ENCODE results near the gene FOXK1.
A peak's percentile ranks its signal among the peaks of the same experiment; 100 is the strongest.

Gene FOXK1

GRCh38 chr7:4794591-4795350 lies 112.7 kb downstream of the FOXK1 start:
- no peak overlapping the region for H3K4me3 ChIP-seq (ENCODE audit: low read depth, low read length)
- TF ChIP-seq POLR2A (IDR thresholded peaks at IDR 0.05; ENCODE audit: extremely low read depth, insufficient read length) (no peak), CTCF (IDR thresholded peaks at IDR 0.05; ENCODE audit: low read depth, low read length) (no peak), MYC (IDR thresholded peaks at IDR 0.05; ENCODE audit: low read depth, low read length) (no peak), MAX (IDR thresholded peaks at IDR 0.05; ENCODE audit: low read depth, low read length) (no peak)
- DNase-seq (ENCODE audit: low read depth) = peak; percentile 54

- no peak for DNase-seq (ENCODE audit: low read depth)
- no peak for TF ChIP-seq POLR2A (IDR thresholded peaks at IDR 0.05; ENCODE audit: extremely low read depth, insufficient read length)
- TF ChIP-seq CTCF (IDR thresholded peaks at IDR 0.05; ENCODE audit: low read depth, low read length) = no peak
- TF ChIP-seq MYC (IDR thresholded peaks at IDR 0.05; ENCODE audit: low read depth, low read length) = no peak
- no peak for TF ChIP-seq MAX (IDR thresholded peaks at IDR 0.05; ENCODE audit: low read depth, low read length)
- H3K4me3 ChIP-seq (ENCODE audit: low read depth, low read length) = no peak overlapping the region
Observed at GRCh38 chr7:4796453-4796852, 114.4 kb downstream of the FOXK1 start.

GRCh38 chr7:4797858-4798705 lies 116.0 kb downstream of the FOXK1 start:
- peak; percentile 74 for DNase-seq (ENCODE audit: low read depth)
- no peak overlapping the region for H3K4me3 ChIP-seq (ENCODE audit: low read depth, low read length)
- peak; percentile 94 for TF ChIP-seq MYC (IDR thresholded peaks at IDR 0.05; ENCODE audit: low read depth, low read length)
- TF ChIP-seq POLR2A (IDR thresholded peaks at IDR 0.05; ENCODE audit: extremely low read depth, insufficient read length) = no peak
- TF ChIP-seq CTCF (IDR thresholded peaks at IDR 0.05; ENCODE audit: low read depth, low read length) = peak; percentile 89
- peak; percentile 88 for TF ChIP-seq MAX (IDR thresholded peaks at IDR 0.05; ENCODE audit: low read depth, low read length)

GRCh38 chr7:4798706-4799235 lies 116.7 kb downstream of the FOXK1 start:
- no peak overlapping the region for H3K4me3 ChIP-seq (ENCODE audit: low read depth, low read length)
- no peak for DNase-seq (ENCODE audit: low read depth)
- TF ChIP-seq MYC (IDR thresholded peaks at IDR 0.05; ENCODE audit: low read depth, low read length) (no peak), MAX (IDR thresholded peaks at IDR 0.05; ENCODE audit: low read depth, low read length) (no peak), POLR2A (IDR thresholded peaks at IDR 0.05; ENCODE audit: extremely low read depth, insufficient read length) (no peak), CTCF (IDR thresholded peaks at IDR 0.05; ENCODE audit: low read depth, low read length) (no peak)

GRCh38 chr7:4799508-4800268 lies 117.6 kb downstream of the FOXK1 start:
- no peak for DNase-seq (ENCODE audit: low read depth)
- TF ChIP-seq CTCF (IDR thresholded peaks at IDR 0.05; ENCODE audit: low read depth, low read length) = no peak
- peak; percentile 64 for TF ChIP-seq MAX (IDR thresholded peaks at IDR 0.05; ENCODE audit: low read depth, low read length)
- no peak for TF ChIP-seq MYC (IDR thresholded peaks at IDR 0.05; ENCODE audit: low read depth, low read length)
- no peak for TF ChIP-seq POLR2A (IDR thresholded peaks at IDR 0.05; ENCODE audit: extremely low read depth, insufficient read length)
- H3K4me3 ChIP-seq (ENCODE audit: low read depth, low read length) = no peak overlapping the region
